Measurements from ENCODE around the gene REN.

GRCh38 chr1:204143276-204144041 is 22.7 kb downstream of the REN start:
- TF ChIP-seq CTCF (conservative IDR thresholded peaks at IDR 0.05 in 1 of 2, IDR thresholded peaks at IDR 0.05 in 1 of 2; ENCODE audit: extremely low read depth in 1 of 2, insufficient read depth in 1 of 2, low read depth in 1 of 2, low read length in 2 of 2) (no peak), EZH2 (IDR thresholded peaks at IDR 0.05; ENCODE audit: borderline replicate concordance, low read length) (no peak)

Measured in mammary epithelial cell (primary cell).